HuH-7.5 (cell line): ENCODE results near the gene WNT16.
"Not testable (repeated sequence)": the region's sequence is repeated elsewhere in the genome, so short reads cannot be mapped to it uniquely, and the experiment has no call there.

Experiments used
- DNase-seq: peaks from one replicate; pipeline ENCODE4 v3.0.0; 2011; ENCODE audit warnings: low spot score

The WNT16 gene

GRCh38 chr7:121306565-121306964 lies 22.2 kb upstream of the WNT16 start:
- DNase-seq = no peak

GRCh38 chr7:121307021-121307574 lies 21.7 kb upstream of the WNT16 start:
- no peak for DNase-seq

DNA sequence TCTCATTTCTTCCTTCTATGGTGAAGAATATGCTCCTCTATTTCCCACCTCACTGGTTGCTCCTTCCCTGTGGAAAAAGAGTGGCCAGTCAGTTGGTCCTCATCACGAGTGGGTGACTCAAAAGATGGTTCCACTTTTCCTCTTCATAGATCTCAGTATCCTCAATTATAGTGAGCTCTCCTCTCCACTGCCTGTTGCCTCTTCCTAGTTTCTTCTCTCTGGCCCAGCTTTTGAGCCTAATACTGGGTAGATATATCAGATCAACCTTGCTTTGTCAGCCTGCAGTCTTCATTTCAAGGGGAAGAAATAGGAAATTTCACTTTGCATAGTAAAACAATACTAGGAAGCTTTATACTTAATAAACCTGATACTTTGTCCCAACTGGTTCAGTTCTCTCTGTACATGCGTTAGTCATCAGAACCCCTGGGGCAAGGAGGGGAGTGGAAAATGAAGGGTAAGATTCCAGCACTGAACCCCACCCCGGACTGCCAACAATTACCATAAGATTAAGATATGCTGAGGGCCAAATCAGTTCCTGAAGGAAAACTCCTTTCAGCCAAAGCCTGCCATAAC lies 15.5 kb upstream of the WNT16 start:
- no peak for DNase-seq

DNA sequence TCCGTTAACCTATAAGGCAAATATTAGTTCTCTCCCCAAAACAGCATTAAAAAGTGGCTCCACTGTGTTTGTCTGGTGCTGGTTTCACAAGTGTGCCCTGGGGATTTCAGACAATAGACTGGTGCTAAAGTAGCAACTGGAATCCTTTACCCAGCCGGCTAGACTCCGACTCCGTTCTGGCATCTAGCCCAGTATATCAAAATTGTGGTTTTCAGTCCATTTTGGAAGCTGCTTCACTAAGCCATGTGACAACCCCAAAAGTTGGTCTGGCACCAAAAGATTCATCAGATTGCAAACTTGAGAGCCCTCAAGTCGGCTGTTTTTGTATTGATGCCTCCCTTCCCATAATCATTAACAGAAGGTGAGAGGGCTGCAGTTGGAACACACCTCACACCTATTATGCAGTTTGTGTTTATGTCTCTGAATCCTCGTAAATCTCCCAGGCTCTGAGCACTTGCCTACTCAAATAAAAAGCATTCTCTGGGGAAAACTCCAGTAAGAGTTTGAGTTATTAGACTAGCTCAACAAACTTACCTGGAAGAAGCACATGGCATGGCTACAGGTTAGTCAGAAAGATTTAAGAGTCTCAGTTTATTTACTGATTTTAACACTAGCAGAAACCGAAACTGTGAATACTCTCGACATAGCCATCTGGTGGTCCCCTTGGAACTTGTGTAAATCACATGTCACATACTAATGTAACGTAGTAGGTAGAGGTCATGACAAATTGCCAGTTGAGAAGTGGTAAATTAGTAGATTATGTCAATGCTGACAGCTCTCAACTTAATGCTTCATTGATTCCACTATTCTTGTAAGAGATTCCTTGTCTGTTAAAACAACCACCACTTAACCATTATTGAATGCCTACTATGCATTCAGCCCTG lies 14.8 kb upstream of the WNT16 start:
- DNase-seq = no peak

- DNase-seq = not testable (repeated sequence)
Observed at GRCh38 chr7:121315170-121315569, 13.6 kb upstream of the WNT16 start.

DNA sequence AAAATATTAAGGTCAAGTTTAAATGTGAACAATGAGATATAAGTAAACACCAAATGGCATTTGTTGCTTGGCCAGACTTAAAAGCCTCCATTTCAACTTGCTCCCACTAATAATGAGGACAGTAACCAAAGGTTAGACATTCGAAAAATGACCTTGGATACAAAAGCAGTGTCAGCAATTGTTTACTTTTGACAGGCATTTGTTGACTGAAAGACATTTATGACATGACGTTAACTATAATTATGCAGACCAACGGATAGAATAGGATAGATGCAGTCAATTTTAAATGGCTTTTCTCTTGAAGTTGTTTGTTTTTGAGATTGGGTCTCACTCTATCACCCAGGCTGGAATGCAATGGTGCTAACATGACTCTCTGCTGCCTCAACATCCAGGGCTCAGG lies 6.3 kb upstream of the WNT16 start:
- DNase-seq = no peak

DNA sequence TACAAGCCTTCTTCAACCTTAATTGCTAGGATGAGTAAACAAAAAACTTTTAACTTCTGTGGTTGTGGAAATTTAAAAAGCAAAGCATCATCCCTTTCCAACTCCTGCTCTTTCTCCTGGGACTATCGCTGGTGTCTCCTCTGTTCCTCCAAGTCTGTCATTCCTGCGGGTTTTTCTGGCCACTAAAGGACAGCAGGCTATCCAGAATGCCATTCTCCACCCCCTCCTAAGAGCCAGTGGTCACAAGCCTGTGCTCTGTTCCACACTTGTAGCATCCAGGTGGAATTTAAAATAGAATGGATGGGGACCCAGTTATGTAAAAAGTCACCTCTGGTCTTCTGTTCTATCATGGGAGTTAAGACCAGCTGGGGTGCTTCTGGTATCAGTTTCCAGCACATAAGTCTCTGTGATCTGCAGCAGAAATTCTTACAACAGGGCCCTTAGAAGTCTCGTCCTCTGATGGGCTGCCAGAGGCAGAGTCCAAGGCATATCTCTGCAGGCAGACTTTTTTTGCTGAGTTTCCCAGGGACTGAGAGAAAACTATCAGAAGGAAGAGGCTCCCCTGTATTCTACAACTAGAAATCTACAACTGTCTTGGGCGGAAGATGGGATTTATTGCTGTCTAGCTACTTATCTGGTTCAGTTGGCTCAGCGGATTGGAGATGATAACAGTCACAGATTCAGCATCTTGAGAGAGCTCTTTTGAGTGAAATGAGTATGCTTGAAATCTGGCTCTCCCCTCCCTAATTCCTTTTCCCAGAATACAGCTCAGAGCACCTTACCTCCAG lies 5.1 kb upstream of the WNT16 start:
- DNase-seq = no peak

GRCh38 chr7:121327671-121328070 lies 1.1 kb upstream of the WNT16 start:
- DNase-seq = no peak

- DNase-seq = no peak
Observed at GRCh38 chr7:121329191-121330052, 622 bp downstream of the WNT16 start.

DNA sequence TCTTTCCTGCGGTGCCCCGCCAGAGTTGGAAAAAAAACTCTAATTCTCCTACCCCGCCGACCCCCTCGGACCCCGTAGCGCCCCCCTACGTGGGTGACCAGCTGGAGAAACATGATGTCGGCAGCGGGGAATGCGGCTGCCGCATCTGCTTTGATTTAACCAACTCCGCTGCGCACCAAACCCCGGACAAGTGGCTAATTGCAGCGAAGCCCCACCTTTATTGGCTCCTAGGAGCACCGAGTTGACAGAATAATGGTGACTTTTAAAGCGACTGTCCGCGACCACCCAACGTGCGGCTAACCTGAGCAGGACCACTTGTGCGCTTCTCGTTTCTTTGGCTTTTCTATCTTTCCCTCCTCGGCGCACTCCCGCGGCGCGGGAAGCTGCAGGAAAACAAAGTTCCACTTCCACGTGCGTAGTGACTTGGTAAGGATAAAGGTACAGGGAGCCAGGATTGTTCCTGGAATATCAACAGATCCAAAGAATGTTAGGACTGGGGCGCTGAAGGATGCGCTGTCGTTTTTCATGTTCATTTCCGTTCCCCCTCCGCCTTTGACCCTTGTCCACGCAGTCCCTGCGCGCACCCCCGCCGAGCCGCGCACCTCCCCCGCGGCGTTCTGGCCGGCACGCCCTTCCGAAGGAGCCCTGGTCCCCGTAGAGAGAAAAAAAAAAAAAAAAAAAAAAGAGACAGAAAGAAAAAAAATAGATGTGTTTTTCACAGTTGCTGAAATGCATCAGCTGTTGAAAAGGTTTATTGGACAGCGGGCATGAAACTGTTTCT lies 1.4 kb downstream of the WNT16 start:
- no peak for DNase-seq

DNA sequence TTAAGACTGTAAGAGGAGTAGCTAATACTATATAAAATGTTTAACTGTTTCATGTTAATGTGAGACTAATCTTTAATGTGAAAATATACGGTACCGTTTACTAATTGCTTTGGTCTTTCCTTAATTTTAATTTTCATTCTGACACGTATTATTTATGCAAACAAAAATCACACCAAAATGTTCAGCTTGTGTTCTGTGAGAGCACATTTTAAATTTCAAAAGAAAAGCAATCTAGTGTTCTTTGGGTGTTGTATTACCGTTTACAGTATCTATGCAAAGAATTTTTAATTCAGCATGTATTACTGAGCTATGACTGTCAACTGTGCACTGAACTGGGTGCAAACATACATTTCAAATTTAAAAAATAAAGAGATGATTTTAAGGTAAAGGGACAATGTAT lies 2.2 kb downstream of the WNT16 start:
- DNase-seq = no peak

- DNase-seq = no peak
Observed at GRCh38 chr7:121331574-121331973, 2.8 kb downstream of the WNT16 start.

- no peak for DNase-seq
Observed at GRCh38 chr7:121334376-121334775, 5.6 kb downstream of the WNT16 start.

DNA sequence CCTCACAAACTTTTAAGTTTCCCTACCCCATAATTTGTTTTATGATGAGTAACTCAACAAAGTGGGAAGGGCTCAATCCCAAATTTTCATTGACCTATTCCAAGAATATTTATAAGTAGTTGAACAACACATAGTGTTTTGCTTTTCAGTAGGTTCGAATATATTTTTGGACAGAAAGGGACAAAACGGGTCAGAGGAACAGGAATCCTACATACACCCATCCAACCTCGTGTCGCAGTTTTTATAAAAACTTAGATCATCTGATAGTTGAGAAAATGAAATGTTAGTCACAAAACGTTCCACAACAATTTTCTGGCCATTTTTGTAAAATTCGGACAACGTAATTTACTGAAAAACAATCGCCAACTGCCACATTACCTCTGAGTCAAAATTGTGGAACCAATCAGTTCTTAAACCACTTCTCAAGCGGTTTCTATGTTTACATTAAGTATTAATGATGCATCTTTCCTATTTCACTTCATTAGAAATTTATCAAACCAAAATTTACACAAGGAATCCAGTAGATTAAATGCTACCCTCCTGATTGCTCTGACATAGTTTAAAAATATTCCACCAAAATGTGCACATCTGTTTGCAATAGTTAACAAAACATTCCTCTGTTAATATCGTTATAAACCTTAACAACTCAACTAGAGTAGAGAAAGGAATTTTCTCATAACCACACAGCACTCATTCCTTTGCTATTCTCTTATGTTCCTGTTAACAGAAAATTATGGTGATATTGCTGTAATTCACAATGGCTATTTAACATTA lies 6.3 kb downstream of the WNT16 start:
- no peak for DNase-seq

GRCh38 chr7:121336579-121336978 lies 7.8 kb downstream of the WNT16 start:
- no peak for DNase-seq

- DNase-seq = no peak
Observed at GRCh38 chr7:121337398-121337797, 8.6 kb downstream of the WNT16 start.

DNA sequence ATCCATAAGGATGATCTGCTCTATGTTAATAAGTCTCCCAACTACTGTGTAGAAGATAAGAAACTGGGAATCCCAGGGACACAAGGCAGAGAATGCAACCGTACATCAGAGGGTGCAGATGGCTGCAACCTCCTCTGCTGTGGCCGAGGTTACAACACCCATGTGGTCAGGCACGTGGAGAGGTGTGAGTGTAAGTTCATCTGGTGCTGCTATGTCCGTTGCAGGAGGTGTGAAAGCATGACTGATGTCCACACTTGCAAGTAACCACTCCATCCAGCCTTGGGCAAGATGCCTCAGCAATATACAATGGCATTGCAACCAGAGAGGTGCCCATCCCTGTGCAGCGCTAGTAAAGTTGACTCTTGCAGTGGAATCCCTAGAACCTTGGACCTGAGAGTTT lies 10.3 kb downstream of the WNT16 start:
- DNase-seq = no peak

GRCh38 chr7:121341933-121342332 lies 13.1 kb downstream of the WNT16 start:
- no peak for DNase-seq

DNA sequence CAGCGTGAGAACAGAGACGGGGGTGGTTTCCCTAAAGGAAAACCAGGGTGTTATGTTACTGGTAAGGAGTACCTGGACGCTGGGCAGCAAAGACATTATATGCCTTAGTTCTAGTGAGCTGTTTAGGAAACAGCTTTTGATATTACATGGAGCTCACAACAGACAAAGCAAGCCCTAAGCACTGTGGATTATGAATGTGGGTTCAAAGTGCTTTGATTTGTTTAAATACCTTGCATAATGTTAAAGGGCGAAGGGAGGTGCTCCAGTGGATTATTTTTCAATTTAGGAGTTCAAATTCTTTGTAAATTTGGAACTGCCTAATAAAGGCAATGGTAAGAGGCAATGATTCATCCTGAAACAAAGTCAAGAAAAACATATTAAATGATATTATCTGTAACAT lies 13.8 kb downstream of the WNT16 start:
- DNase-seq = no peak

GRCh38 chr7:121343302-121343701 lies 14.5 kb downstream of the WNT16 start:
- no peak for DNase-seq
